SU-DHL-6 (cell line): ENCODE data around the gene SPEG.

Experiments used
- H2AFZ ChIP-seq: fragments of 200-600 bp; sonication (generic); 2 replicates; pipeline ENCODE4 v1.6.1; 2014; ENCODE audit warnings: low read depth, mild to moderate bottlenecking, moderate library complexity, mixed read lengths, antibody characterized with exemption, low read length; ENCODE audit not compliant: severe bottlenecking
- H3F3A ChIP-seq: fragments of 200-600 bp; shearing (Covaris generic); 2 replicates; pipeline ENCODE4 v1.6.0; 2016; ENCODE audit warnings: antibody characterized with exemption, mild to moderate bottlenecking; ENCODE audit not compliant: insufficient read depth
- H3K27ac ChIP-seq: fragments of 200-600 bp; sonication (generic); 2 replicates; pipeline ENCODE4 v1.5.1; 2016; ENCODE audit warnings: low read depth, mild to moderate bottlenecking, low read length, moderate library complexity, mixed read lengths
- H3K27me3 ChIP-seq: fragments of 200-600 bp; sonication (generic), shearing (Covaris generic); 2 replicates; pipeline ENCODE4 v1.6.0; 2014; ENCODE audit warnings: mild to moderate bottlenecking, low read length
- H3K36me3 ChIP-seq: fragments of 200-600 bp; sonication (generic); 2 replicates; pipeline ENCODE4 v1.6.1; 2014; ENCODE audit warnings: mild to moderate bottlenecking, low read length, mixed read lengths
- H3K4me2 ChIP-seq: fragments of 300-600, 200-600 bp; shearing (Covaris generic), sonication (generic); 2 replicates; pipeline ENCODE4 v1.6.0; 2014; ENCODE audit warnings: low read length, low read depth, mild to moderate bottlenecking; ENCODE audit not compliant: poor library complexity, severe bottlenecking
- H3K4me3 ChIP-seq: fragments of 200-600 bp; sonication (generic); 2 replicates; pipeline ENCODE4 v1.5.1; 2014; ENCODE audit warnings: antibody characterized with exemption, low read length, mild to moderate bottlenecking, mixed read lengths; ENCODE audit not compliant: insufficient read depth, poor library complexity, severe bottlenecking
- H3K79me2 ChIP-seq: fragments of 200-600 bp; sonication (generic); 2 replicates; pipeline ENCODE4 v1.6.1; 2014; ENCODE audit warnings: mild to moderate bottlenecking, low read length, moderate library complexity; ENCODE audit not compliant: insufficient read depth
- H3K9ac ChIP-seq: fragments of 200-600 bp; sonication (generic); 2 replicates; pipeline ENCODE4 v1.7.0; 2014; ENCODE audit warnings: mild to moderate bottlenecking, low read length
- H3K9me2 ChIP-seq: fragments of 200-600 bp; sonication (generic); replicated peaks from 2 replicates; pipeline ENCODE4 v1.6.1; 2014; ENCODE audit warnings: low read length; ENCODE audit not compliant: insufficient read depth
- H3K9me3 ChIP-seq: fragments of 200-600 bp; sonication (generic); 2 replicates; pipeline ENCODE4 v1.6.1; 2014; ENCODE audit warnings: low read length, mixed read lengths; ENCODE audit not compliant: insufficient read depth
- H4K20me1 ChIP-seq: fragments of 200-600 bp; sonication (generic); 2 replicates; pipeline ENCODE4 v1.6.1; 2014; ENCODE audit warnings: low read depth, mild to moderate bottlenecking, antibody characterized with exemption, low read length, moderate library complexity, mixed read lengths
- EZH2phosphoT487 ChIP-seq: fragments of 200-600 bp; sonication (generic), shearing (Covaris generic); conservative IDR thresholded peaks from 2 replicates; pipeline ENCODE4 v1.6.1; 2018; ENCODE audit warnings: mild to moderate bottlenecking, antibody characterized with exemption, low read length, moderate library complexity, mixed read lengths
- TF ChIP-seq, protein P1 (sequence below): fragments of 200-600 bp; sonication (generic); IDR thresholded peaks from one replicate; pipeline ENCODE4 v1.5.1; 2017; ENCODE audit warnings: antibody characterized with exemption, mild to moderate bottlenecking, low read length, moderate library complexity; ENCODE audit not compliant: insufficient read depth, poor library complexity, severe bottlenecking

SPEG gene

DNA sequence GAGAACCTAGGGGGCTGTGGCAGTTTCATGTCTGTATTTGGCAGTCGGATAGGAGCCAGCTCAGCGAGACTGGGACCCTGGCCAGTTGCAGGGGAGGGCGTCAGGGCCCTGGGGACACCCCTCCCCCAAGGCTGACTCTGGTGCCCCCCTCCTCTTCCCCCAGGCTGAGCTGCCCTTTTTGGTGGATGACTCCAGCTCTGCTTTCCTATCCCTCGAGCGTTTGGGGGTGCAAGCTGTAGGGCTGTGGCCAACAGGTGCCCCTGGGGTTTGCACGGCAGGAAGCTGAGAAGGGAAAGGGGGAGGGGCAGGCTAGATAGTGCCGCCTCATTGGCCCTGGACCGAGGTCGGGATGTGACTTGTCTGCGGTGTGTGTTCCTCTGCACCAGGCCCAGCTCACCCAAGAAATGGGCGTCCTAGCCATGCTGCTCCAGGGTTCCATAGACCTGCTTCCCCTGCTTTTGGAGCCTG is 26.4 kb downstream of the SPEG start:
- Histone ChIP-seq H3K79me2 (no peaks in the 10 kb centered on the region), H3K9me2 (no peaks in the 10 kb centered on the region), H4K20me1 (no peaks in the 10 kb centered on the region), H3F3A (no peaks in the 10 kb centered on the region), H3K9ac (no peak overlapping the region), H3K4me2 (no peak overlapping the region), H3K4me3 (no peak overlapping the region), H3K27me3 (no peaks in the 10 kb centered on the region), H3K36me3 (no peaks in the 10 kb centered on the region), H2AFZ (no peak overlapping the region), H3K9me3 (no peaks in the 10 kb centered on the region), H3K27ac (no peak overlapping the region)
- TF ChIP-seq, protein P1, sequence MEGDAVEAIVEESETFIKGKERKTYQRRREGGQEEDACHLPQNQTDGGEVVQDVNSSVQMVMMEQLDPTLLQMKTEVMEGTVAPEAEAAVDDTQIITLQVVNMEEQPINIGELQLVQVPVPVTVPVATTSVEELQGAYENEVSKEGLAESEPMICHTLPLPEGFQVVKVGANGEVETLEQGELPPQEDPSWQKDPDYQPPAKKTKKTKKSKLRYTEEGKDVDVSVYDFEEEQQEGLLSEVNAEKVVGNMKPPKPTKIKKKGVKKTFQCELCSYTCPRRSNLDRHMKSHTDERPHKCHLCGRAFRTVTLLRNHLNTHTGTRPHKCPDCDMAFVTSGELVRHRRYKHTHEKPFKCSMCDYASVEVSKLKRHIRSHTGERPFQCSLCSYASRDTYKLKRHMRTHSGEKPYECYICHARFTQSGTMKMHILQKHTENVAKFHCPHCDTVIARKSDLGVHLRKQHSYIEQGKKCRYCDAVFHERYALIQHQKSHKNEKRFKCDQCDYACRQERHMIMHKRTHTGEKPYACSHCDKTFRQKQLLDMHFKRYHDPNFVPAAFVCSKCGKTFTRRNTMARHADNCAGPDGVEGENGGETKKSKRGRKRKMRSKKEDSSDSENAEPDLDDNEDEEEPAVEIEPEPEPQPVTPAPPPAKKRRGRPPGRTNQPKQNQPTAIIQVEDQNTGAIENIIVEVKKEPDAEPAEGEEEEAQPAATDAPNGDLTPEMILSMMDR = no peak
- TF ChIP-seq EZH2phosphoT487 = no peak

DNA sequence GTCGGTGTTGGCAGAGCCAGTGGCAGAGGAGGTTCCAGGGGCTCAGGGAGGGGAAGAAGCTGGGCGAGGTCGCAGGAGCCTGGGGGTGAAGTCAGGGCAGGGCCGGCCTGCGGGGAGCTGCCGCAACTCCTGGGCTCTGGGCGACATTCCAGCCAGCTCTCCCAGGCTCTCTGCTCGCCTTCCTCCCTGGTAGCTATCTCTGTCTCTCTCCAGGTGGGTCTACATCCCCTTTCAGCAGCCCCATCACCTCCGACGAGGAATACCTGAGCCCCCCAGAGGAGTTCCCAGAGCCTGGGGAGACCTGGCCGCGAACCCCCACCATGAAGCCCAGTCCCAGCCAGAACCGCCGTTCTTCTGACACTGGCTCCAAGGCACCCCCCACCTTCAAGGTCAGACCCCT is 27.0 kb downstream of the SPEG start:
- no peaks in the 10 kb centered on the region for H3K79me2 ChIP-seq
- H4K20me1 ChIP-seq = no peaks in the 10 kb centered on the region
- no peak overlapping the region for H3K9ac ChIP-seq
- H3K36me3 ChIP-seq = no peaks in the 10 kb centered on the region
- H3K9me3 ChIP-seq = no peaks in the 10 kb centered on the region
- H3K27ac ChIP-seq = no peak overlapping the region
- no peak overlapping the region for H3K4me3 ChIP-seq
- TF ChIP-seq, protein P1 = no peak
- no peak for TF ChIP-seq EZH2phosphoT487
- no peak overlapping the region for H2AFZ ChIP-seq
- H3K27me3 ChIP-seq = no peaks in the 10 kb centered on the region
- H3K9me2 ChIP-seq = no peaks in the 10 kb centered on the region
- no peaks in the 10 kb centered on the region for H3F3A ChIP-seq
- H3K4me2 ChIP-seq = no peak overlapping the region

DNA sequence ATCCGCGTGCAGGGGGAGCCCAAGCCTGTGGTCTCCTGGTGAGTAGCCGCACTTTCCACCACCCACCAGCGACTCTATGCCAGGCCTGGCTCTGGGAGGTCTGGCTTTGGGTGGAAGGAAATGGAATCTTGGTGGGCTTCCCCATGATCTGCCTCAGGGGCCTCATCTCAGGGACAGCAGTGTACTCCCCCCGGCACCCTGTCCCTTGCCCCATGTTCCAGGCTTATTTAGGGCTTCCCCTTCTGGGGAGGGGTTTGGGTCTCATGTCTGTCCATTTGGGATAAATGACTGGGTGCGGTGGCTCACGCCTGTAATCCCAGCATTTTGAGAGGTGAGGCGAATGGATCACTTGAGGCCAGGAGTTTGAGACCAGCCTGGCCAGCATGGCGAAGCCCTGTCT is 27.7 kb downstream of the SPEG start:
- Histone ChIP-seq H3F3A (no peaks in the 10 kb centered on the region), H2AFZ (no peak overlapping the region), H4K20me1 (no peaks in the 10 kb centered on the region), H3K79me2 (no peaks in the 10 kb centered on the region), H3K4me3 (no peak overlapping the region), H3K4me2 (no peak overlapping the region), H3K27me3 (no peaks in the 10 kb centered on the region), H3K9me2 (no peaks in the 10 kb centered on the region), H3K9ac (no peak overlapping the region), H3K36me3 (no peaks in the 10 kb centered on the region), H3K27ac (no peak overlapping the region), H3K9me3 (no peaks in the 10 kb centered on the region)
- TF ChIP-seq, protein P1 = no peak
- TF ChIP-seq EZH2phosphoT487 = no peak
